ENCODE data around the gene CTIF.
A peak's percentile ranks its signal among the peaks of the same experiment; 100 is the strongest.

DNA sequence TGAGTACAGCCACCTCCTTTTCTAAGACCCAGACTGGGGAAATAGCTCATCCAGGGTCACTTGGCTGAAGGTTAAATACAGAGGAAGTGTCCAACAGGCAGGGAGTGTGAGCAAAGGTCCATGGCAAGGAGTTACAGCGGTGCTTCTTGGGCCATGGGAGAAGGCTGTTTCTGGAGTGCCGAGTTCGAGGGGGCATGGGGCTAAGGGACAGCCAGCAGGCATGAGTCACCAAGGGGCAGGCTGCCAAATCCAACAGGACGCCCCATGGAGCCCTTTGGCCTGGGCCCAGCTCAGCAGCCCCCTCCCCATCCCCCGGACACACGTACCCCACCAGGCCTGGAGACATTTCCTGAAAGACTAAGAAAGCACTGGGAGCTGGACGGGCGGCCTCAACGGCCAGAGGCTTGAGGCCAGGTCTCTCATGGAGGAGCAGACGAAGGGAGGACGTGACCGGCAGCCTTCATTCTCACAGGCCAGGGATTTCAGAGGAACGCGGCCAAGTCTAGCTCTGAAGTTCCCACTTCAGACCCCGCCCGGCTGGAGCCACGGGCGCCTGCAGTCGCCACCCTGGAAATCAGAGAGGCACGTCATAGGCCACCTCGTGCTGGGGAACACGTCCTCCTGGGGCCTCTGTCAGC lies 251.5 kb downstream of the CTIF start:
- TF ChIP-seq, protein P1, sequence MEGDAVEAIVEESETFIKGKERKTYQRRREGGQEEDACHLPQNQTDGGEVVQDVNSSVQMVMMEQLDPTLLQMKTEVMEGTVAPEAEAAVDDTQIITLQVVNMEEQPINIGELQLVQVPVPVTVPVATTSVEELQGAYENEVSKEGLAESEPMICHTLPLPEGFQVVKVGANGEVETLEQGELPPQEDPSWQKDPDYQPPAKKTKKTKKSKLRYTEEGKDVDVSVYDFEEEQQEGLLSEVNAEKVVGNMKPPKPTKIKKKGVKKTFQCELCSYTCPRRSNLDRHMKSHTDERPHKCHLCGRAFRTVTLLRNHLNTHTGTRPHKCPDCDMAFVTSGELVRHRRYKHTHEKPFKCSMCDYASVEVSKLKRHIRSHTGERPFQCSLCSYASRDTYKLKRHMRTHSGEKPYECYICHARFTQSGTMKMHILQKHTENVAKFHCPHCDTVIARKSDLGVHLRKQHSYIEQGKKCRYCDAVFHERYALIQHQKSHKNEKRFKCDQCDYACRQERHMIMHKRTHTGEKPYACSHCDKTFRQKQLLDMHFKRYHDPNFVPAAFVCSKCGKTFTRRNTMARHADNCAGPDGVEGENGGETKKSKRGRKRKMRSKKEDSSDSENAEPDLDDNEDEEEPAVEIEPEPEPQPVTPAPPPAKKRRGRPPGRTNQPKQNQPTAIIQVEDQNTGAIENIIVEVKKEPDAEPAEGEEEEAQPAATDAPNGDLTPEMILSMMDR (IDR thresholded peaks at IDR 0.05): no peak
- peak; percentile 43 to 46 for TF ChIP-seq POLR2AphosphoS5 (IDR thresholded peaks at IDR 0.05)
